ENCODE measurements around the gene TIGD3. TPM values are rescaled to one million over a fixed set of nuclear protein-coding genes. Genes with fewer than 3 reads are reported as not detected.

The TIGD3 gene
- total RNA-seq, 1 experiment from 2014 or later, result 1.6 TPM

- no peak for DNase-seq (ENCODE audit: low spot score)
Measured at GRCh38 chr11:65404638-65405339, 50.2 kb downstream of the TIGD3 start.

Other genes with a start within 250 kb of the TIGD3 start
- 3.2 and 5.2 TPM in 2 replicates for gene TM7SF2, start 242.9 kb upstream of the TIGD3 start, total RNA-seq (2014; rRNA removed; shearing (Covaris generic))
- 5.6 and 8.0 TPM in 2 replicates for gene ZNHIT2, start 237.1 kb upstream of the TIGD3 start, total RNA-seq (2014; rRNA removed; shearing (Covaris generic))
- gene FAU, start 232.6 kb upstream of the TIGD3 start, total RNA-seq (2014; rRNA removed; shearing (Covaris generic)), result 322 and 327 TPM in 2 replicates
- gene MRPL49, start 232.4 kb upstream of the TIGD3 start, total RNA-seq (2014; rRNA removed; shearing (Covaris generic)), result 61.6 and 76.7 TPM in 2 replicates
- 6.4 and 18.0 TPM in 2 replicates for gene SYVN1, start 220.2 kb upstream of the TIGD3 start, total RNA-seq (2014; rRNA removed; shearing (Covaris generic))
- gene SPDYC, start 184.5 kb upstream of the TIGD3 start, total RNA-seq (2014; rRNA removed; shearing (Covaris generic)), result not detected in 2 replicates
- 58.1 and 115 TPM in 2 replicates for gene CAPN1, start 172.8 kb upstream of the TIGD3 start, total RNA-seq (2014; rRNA removed; shearing (Covaris generic))
- gene POLA2, start 92.8 kb upstream of the TIGD3 start, total RNA-seq (2014; rRNA removed; shearing (Covaris generic)), result 33.0 and 40.9 TPM in 2 replicates
- gene CDC42EP2, start 39.9 kb upstream of the TIGD3 start, total RNA-seq (2014; rRNA removed; shearing (Covaris generic)), result 1.9 and 2.5 TPM in 2 replicates
- gene DPF2, start 20.9 kb upstream of the TIGD3 start, total RNA-seq (2014; rRNA removed; shearing (Covaris generic)), result 29.0 and 29.2 TPM in 2 replicates
- gene SLC25A45, start 27.9 kb downstream of the TIGD3 start, total RNA-seq (2014; rRNA removed; shearing (Covaris generic)), result 0.10 and 0.91 TPM in 2 replicates
- gene FRMD8, start 31.9 kb downstream of the TIGD3 start, total RNA-seq (2014; rRNA removed; shearing (Covaris generic)), result 16.3 and 37.3 TPM in 2 replicates
- gene NEAT1, start 68.0 kb downstream of the TIGD3 start, total RNA-seq (2014; rRNA removed; shearing (Covaris generic)), result 2.9 and 3.4 TPM in 2 replicates
- 168 and 177 TPM in 2 replicates for gene MALAT1, start 144.3 kb downstream of the TIGD3 start, total RNA-seq (2014; rRNA removed; shearing (Covaris generic))
- 34.5 and 38.6 TPM in 2 replicates for gene SCYL1, start 170.3 kb downstream of the TIGD3 start, total RNA-seq (2014; rRNA removed; shearing (Covaris generic))
- gene LTBP3, start 203.6 kb downstream of the TIGD3 start, total RNA-seq (2014; rRNA removed; shearing (Covaris generic)), result 4.2 and 6.3 TPM in 2 replicates
- gene ZNRD2, start 215.7 kb downstream of the TIGD3 start, total RNA-seq (2014; rRNA removed; shearing (Covaris generic)), result 73.8 and 80.1 TPM in 2 replicates
- 27.5 and 43.1 TPM in 2 replicates for gene FAM89B, start 217.8 kb downstream of the TIGD3 start, total RNA-seq (2014; rRNA removed; shearing (Covaris generic))
- gene EHBP1L1, start 221.3 kb downstream of the TIGD3 start, total RNA-seq (2014; rRNA removed; shearing (Covaris generic)), result 27.9 and 40.0 TPM in 2 replicates
- not detected in 2 replicates for gene KCNK7, start 241.0 kb downstream of the TIGD3 start, total RNA-seq (2014; rRNA removed; shearing (Covaris generic))